ENCODE measurements around the gene MYO18A.

DNA sequence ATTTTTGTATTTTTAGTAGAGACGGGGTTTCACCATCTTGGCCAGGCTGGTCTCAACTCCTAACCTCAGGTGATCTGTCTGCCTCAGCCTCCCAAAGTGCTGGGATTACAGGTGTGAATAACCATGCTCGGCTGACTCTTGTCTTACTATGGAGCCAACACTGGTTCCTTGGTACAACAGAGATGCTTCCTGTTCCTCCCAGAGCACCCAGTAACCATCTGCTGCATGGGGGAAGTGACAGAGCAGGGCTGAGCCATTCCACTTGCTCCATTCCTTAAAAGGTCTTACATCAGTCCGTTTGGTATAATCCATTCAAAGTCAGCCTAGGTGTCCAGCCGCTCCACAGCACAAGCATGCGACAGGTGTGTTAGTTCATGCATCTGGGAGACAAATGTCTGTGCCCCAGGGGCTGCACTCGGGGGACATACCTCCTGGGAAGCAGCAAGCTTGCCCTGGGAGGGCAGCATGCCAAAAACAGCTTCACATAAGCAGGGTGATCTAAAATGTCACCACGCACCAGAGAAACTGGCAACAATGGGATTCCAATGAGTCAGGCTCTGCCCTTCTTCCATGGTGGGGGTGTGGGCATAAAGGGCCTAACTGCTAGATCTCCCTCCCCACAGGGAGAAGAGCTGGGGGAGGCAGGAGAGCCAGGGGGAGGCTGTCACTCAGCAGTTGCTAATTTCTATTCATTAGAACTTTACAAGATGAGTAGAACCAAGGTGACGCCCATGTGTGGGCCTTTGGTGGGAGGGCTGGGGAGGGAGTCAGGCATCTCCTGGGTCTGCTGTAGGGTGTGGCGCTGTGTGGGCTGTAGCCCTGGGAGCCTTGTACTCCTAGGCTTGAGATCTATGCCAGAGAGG is 101.8 kb downstream of the MYO18A start:
- TF ChIP-seq, protein P1, sequence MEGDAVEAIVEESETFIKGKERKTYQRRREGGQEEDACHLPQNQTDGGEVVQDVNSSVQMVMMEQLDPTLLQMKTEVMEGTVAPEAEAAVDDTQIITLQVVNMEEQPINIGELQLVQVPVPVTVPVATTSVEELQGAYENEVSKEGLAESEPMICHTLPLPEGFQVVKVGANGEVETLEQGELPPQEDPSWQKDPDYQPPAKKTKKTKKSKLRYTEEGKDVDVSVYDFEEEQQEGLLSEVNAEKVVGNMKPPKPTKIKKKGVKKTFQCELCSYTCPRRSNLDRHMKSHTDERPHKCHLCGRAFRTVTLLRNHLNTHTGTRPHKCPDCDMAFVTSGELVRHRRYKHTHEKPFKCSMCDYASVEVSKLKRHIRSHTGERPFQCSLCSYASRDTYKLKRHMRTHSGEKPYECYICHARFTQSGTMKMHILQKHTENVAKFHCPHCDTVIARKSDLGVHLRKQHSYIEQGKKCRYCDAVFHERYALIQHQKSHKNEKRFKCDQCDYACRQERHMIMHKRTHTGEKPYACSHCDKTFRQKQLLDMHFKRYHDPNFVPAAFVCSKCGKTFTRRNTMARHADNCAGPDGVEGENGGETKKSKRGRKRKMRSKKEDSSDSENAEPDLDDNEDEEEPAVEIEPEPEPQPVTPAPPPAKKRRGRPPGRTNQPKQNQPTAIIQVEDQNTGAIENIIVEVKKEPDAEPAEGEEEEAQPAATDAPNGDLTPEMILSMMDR (IDR thresholded peaks at IDR 0.05), result no peak
- no peak for TF ChIP-seq POLR2A (IDR thresholded peaks at IDR 0.05)
- TF ChIP-seq POLR2AphosphoS5 (IDR thresholded peaks at IDR 0.05), result no peak

All from prostate gland (tissue), 2 donors.